Esophagus squamous epithelium (tissue), 4 donors: Measurements from ENCODE around the gene ERCC6L2.

ENCODE experiments used
- POLR2A ChIP-seq, 4 donors: fragments of 450-650 bp; IDR thresholded peaks; one replicate each; pipeline ENCODE4 v1.6.1; 2017; ENCODE audit warnings: antibody characterized with exemption in 4 of 4, mild to moderate bottlenecking in 4 of 4, moderate library complexity in 3 of 4
- TF ChIP-seq, protein P1 (sequence below), 6 experiments: fragments of 450-650 bp in 4 of 6; fragments of 200-600 bp in 2 of 6; sonication (generic) in 2 of 6; IDR thresholded peaks; one replicate each; pipeline ENCODE4 v1.5.1; 2016 to 2019; ENCODE audit warnings: antibody characterized with exemption in 6 of 6, mild to moderate bottlenecking in 4 of 6, moderate library complexity in 4 of 6

DNA sequence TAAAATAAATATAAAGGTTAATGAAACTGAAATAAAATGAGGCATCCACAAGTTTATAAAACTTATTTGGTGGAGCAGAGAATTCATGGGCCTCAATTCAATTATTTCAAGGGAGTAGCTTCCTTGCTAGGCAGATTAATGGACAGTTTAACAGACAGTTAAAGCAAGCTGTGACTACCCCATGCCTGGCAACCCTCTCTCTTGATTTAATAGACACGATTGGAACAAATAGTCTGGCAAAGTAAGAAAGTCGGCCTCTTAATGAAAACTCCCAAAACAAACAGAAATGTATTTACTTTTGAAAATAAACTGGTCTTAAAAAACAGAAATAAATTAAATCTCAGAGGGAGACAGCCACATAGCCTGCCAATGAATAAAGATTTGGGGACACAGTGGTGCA, 40.1 kb upstream of the ERCC6L2 start:
- TF ChIP-seq, protein P1, sequence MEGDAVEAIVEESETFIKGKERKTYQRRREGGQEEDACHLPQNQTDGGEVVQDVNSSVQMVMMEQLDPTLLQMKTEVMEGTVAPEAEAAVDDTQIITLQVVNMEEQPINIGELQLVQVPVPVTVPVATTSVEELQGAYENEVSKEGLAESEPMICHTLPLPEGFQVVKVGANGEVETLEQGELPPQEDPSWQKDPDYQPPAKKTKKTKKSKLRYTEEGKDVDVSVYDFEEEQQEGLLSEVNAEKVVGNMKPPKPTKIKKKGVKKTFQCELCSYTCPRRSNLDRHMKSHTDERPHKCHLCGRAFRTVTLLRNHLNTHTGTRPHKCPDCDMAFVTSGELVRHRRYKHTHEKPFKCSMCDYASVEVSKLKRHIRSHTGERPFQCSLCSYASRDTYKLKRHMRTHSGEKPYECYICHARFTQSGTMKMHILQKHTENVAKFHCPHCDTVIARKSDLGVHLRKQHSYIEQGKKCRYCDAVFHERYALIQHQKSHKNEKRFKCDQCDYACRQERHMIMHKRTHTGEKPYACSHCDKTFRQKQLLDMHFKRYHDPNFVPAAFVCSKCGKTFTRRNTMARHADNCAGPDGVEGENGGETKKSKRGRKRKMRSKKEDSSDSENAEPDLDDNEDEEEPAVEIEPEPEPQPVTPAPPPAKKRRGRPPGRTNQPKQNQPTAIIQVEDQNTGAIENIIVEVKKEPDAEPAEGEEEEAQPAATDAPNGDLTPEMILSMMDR (IDR thresholded peaks at IDR 0.05) = no peak
- TF ChIP-seq POLR2A (IDR thresholded peaks at IDR 0.05) = no peak
